ENCODE measurements around the gene LIN7C. TPM values are rescaled to one million over a fixed set of nuclear protein-coding genes. Genes with fewer than 3 reads are reported as not detected.
"Not testable (repeated sequence)": the region's sequence is repeated elsewhere in the genome, so short reads cannot be mapped to it uniquely, and the experiment has no call there.

Gene LIN7C
- total RNA-seq, 6 donors from 2014 or later, result 13.0 to 52.9 (median 26.2) TPM

DNA sequence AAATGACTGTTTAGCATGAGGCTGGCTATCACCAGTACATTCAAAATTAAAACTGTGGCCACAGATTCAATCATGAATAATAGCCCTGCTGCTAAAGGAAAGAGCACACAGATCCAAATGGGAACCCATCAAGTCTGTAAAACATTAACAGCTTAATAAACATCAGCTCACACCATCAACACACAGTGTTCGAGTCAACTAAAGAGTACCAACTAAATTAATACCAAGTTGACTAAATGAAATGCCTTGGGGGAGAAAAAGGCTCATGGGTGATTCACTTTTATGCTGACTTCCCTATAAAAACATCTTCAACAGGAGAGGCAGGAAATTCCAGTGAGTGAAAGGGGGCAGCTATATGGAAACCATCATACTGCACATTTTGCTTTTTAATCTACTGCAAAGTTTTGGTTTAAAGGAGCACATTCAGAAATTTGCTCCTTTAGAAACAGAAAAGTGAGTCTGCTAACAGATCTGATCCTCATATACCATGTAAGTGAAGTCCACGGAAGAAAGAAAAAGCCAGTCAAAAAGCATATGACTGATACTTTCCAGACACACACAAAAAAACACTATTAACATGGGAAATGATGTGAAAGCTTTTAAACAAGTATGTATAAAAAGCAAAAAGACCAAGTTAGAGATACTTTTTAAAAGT is 50.3 kb downstream of the LIN7C start:
- no peak overlapping the region for H3K4me3 ChIP-seq
- DNase-seq, result no peak
- no peaks in the 10 kb centered on the region for H3K4me1 ChIP-seq
- H3K27me3 ChIP-seq, result no peaks in the 10 kb centered on the region
- no peaks in the 10 kb centered on the region for H3K36me3 ChIP-seq
- no peak for ATAC-seq (ENCODE audit: low FRiP score in 2 of 2)
- no peak overlapping the region for H3K27ac ChIP-seq
- 68 to 86% methylated on average over 2 of the region's 2 CpGs for WGBS, 2 donors
- H3K9me3 ChIP-seq, result no peaks in the 10 kb centered on the region
- TF ChIP-seq POLR2A (IDR thresholded peaks at IDR 0.05) (no peak), EP300 (IDR thresholded peaks at IDR 0.05) (no peak), POLR2AphosphoS5 (IDR thresholded peaks at IDR 0.05) (no peak)
- TF ChIP-seq, protein P1, sequence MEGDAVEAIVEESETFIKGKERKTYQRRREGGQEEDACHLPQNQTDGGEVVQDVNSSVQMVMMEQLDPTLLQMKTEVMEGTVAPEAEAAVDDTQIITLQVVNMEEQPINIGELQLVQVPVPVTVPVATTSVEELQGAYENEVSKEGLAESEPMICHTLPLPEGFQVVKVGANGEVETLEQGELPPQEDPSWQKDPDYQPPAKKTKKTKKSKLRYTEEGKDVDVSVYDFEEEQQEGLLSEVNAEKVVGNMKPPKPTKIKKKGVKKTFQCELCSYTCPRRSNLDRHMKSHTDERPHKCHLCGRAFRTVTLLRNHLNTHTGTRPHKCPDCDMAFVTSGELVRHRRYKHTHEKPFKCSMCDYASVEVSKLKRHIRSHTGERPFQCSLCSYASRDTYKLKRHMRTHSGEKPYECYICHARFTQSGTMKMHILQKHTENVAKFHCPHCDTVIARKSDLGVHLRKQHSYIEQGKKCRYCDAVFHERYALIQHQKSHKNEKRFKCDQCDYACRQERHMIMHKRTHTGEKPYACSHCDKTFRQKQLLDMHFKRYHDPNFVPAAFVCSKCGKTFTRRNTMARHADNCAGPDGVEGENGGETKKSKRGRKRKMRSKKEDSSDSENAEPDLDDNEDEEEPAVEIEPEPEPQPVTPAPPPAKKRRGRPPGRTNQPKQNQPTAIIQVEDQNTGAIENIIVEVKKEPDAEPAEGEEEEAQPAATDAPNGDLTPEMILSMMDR (IDR thresholded peaks at IDR 0.05), result no peak

DNA sequence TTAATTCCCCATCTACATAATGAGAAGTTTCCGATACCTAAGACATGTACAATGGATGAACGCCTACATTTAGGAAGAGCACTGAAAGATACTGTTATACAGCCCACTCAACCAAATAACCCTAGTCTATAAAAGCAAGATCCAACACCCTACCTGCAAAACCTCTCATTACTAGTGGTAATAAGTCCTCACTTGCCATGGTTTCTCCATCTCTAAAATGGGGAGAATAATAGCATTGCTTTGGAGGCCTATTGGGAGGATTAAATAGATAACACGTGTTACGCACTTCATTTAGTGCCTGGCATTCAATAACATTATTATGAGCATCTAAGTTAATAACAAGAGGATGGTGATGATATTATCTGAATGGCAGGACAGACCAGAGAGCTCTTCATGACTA is 50.9 kb downstream of the LIN7C start:
- ATAC-seq (ENCODE audit: low FRiP score in 2 of 2), result no peak

DNA sequence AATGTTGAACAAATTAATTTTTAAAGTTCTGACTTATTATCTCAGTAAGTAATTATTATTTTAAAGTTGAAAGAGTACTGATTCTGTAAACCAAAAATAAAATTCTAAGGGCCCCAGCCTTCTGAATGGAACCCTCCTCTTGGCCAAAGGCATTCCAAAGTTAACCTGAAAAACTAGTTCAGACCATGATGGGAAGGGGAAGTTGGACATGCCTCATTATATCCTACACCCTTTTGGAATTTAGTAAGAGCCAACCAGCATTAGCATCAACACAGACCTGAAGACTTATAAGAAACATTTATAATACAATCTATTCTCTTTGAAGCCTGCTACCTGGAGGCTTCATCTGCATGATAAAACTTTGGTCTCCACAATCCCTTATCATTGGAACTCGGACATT is 52.9 kb downstream of the LIN7C start:
- TF ChIP-seq, protein P1 (IDR thresholded peaks at IDR 0.05), result no peak
- TF ChIP-seq EP300 (IDR thresholded peaks at IDR 0.05) (no peak), POLR2A (IDR thresholded peaks at IDR 0.05) (no peak), POLR2AphosphoS5 (IDR thresholded peaks at IDR 0.05) (no peak)
- H3K4me1 ChIP-seq, result no peaks in the 10 kb centered on the region
- WGBS, 2 donors, result 81 to 89% methylated on average over 1 of the region's 1 CpG
- H3K27ac ChIP-seq, result no peak overlapping the region
- no peaks in the 10 kb centered on the region for H3K36me3 ChIP-seq
- no peaks in the 10 kb centered on the region for H3K9me3 ChIP-seq
- no peak overlapping the region for H3K4me3 ChIP-seq
- no peaks in the 10 kb centered on the region for H3K27me3 ChIP-seq
- ATAC-seq (ENCODE audit: low FRiP score in 2 of 2) (no peak), DNase-seq (no peak)

More for the DNA sequence above, 50.9 kb downstream of the LIN7C start:
- no peak overlapping the region for H3K4me3 ChIP-seq
- no peak for TF ChIP-seq POLR2A (IDR thresholded peaks at IDR 0.05)
- H3K4me1 ChIP-seq, result no peaks in the 10 kb centered on the region
- no peaks in the 10 kb centered on the region for H3K9me3 ChIP-seq
- H3K27me3 ChIP-seq, result no peaks in the 10 kb centered on the region
- DNase-seq, result no peak
- H3K36me3 ChIP-seq, result no peaks in the 10 kb centered on the region
- 96 to 97% methylated on average over 4 of the region's 4 CpGs for WGBS, 2 donors
- no peak overlapping the region for H3K27ac ChIP-seq

DNA sequence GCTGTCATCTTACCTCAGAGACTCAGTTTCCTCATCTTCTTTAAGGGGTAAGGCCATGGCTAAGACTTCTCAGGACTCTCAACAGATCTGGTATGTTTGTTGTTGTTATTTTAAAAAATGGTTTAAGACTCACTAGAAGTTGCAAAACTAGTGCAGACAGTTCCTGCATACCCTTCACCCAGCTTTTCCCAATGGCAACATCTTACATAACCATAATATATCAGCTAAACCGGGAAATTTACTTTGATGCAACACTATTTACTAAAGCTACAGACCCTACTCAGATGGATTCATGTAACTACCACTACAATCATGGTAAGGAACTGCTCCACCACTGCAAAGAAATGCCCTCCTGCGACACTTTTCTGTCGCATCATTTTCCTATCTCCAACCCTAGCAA is 54.4 kb downstream of the LIN7C start:
- Histone ChIP-seq H3K27ac (no peak overlapping the region), H3K4me3 (no peak overlapping the region), H3K4me1 (no peaks in the 10 kb centered on the region), H3K36me3 (no peaks in the 10 kb centered on the region), H3K27me3 (no peaks in the 10 kb centered on the region), H3K9me3 (no peaks in the 10 kb centered on the region)
- WGBS, 2 donors, result 79 to 93% methylated on average over 3 of the region's 3 CpGs
- ATAC-seq (ENCODE audit: low FRiP score in 2 of 2) (no peak), DNase-seq (no peak)
- no peak for TF ChIP-seq EP300 (IDR thresholded peaks at IDR 0.05)

DNA sequence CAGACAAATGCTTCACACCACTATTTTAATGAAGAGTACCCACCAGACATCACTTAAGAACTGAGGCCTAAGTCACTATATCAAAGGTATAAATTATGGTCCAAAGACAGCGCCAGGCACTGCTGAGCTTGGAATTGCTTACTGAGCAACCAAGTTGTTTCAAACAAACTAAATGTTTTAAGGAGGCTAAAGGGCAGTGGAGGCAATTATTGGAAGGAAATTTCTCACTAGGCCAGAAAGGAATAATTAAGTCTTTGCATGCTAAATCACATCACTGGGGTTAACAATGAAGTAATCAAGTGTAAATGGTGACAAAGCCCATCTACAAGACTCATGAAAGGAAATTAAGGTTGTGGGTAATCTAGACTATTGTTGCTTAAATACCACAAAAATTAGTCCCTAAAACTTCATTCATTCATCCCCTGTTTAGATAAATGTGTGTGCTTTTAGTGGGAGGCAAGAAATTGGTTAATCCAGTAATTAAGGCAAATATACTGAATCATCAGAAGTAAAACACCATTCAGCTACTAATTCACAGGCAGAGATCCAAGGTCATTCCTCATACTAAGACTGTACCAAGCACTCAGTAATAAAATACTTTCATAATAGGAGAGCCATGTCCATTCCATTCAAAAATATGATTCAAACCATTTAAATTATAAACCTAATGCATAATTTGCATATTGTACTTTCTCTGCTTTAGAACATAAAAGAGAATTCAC is 55.2 kb downstream of the LIN7C start:
- H3K9me3 ChIP-seq, result no peaks in the 10 kb centered on the region
- H3K27me3 ChIP-seq, result no peaks in the 10 kb centered on the region
- H3K4me1 ChIP-seq, result no peaks in the 10 kb centered on the region
- H3K4me3 ChIP-seq, result no peak overlapping the region
- WGBS, 2 donors, result 93 to 100% methylated on average over 1 of the region's 1 CpG
- ATAC-seq (ENCODE audit: low FRiP score in 2 of 2), result no peak
- no peak for TF ChIP-seq EP300 (IDR thresholded peaks at IDR 0.05)
- TF ChIP-seq POLR2A (IDR thresholded peaks at IDR 0.05), result no peak
- no peak for TF ChIP-seq POLR2AphosphoS5 (IDR thresholded peaks at IDR 0.05)
- TF ChIP-seq, protein P1 (IDR thresholded peaks at IDR 0.05), result no peak
- H3K36me3 ChIP-seq, result no peaks in the 10 kb centered on the region
- H3K27ac ChIP-seq, result no peak overlapping the region
- DNase-seq, result no peak

DNA sequence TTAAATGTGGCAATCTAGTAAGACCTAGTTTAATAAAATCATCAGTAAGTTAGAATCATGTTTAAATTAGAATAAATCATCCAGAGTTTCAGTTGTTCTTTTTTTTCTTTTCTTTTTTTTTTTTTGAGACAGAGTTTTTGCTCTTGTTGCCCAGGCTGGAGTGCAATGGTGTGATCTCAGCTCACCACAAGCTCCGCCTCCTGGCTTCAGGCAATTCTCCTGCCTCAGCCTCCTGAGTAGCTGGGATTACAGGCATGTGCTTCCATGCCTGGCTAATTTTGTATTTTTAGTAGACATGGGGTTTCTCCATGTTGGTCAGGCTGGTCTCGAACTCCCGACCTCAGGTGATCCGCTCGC is 58.4 kb downstream of the LIN7C start:
- not testable (repeated sequence) for ATAC-seq (ENCODE audit: low FRiP score in 2 of 2); H3K27me3 ChIP-seq; H3K4me3 ChIP-seq; H3K4me1 ChIP-seq; DNase-seq; H3K36me3 ChIP-seq; H3K27ac ChIP-seq; H3K9me3 ChIP-seq
- 96 to 98% methylated on average over 5 of the region's 5 CpGs for WGBS, 2 donors
